Kidney (tissue), 14 donors: ENCODE measurements around the gene SLC46A2. TPM values are rescaled to one million over a fixed set of nuclear protein-coding genes. Genes with fewer than 3 reads are reported as not detected.

Source experiments
- DNase-seq, 5 donors: peaks; one replicate each; pipeline ENCODE4 v3.0.0-alpha.2; 2013 to 2020
- FAIRE-seq: peaks from 2 replicates; lab custom pipeline; 2012; peaks lifted over from hg19 to GRCh38; lab: Jason Lieb, UNC
- H3K27ac ChIP-seq, 2 donors: one replicate each; pipeline ENCODE4 v1.7.0; 2013; ENCODE audit warnings: low read depth in 2 of 2, low read length in 2 of 2, inconsistent platforms in 1 of 2
- H3K27me3 ChIP-seq: one replicate; pipeline ENCODE4 v1.7.1; 2013; ENCODE audit warnings: low read length, inconsistent platforms; ENCODE audit not compliant: control insufficient read depth, insufficient read depth
- H3K36me3 ChIP-seq, 3 donors: one replicate each; pipeline versions ENCODE4 v1.7.0 to v1.7.1; 2013; ENCODE audit warnings: low read length in 3 of 3, control low read depth in 1 of 3, inconsistent platforms in 1 of 3; ENCODE audit not compliant: insufficient read depth in 3 of 3, control insufficient read depth in 2 of 3
- H3K4me1 ChIP-seq, 3 donors: one replicate each; pipeline versions ENCODE4 v1.7.0 to v1.7.1; 2013; ENCODE audit warnings: low read length in 3 of 3, inconsistent platforms in 1 of 3, low read depth in 1 of 3; ENCODE audit not compliant: control insufficient read depth in 2 of 3, insufficient read depth in 2 of 3
- H3K4me3 ChIP-seq, 3 donors: one replicate each; pipeline versions ENCODE4 v1.7.0 to v1.8.1; 2013; ENCODE audit warnings: low read length in 3 of 3, control low read depth in 1 of 3, inconsistent platforms in 1 of 3
- H3K9ac ChIP-seq, 3 donors: one replicate each; pipeline versions ENCODE4 v1.7.0 to v1.7.1; 2013; ENCODE audit warnings: low read length in 3 of 3, control low read depth in 1 of 3, inconsistent platforms in 1 of 3
- H3K9me3 ChIP-seq, 3 donors: one replicate each; pipeline versions ENCODE4 v1.7.0 to v1.7.1; 2013; ENCODE audit warnings: low read length in 3 of 3, control low read depth in 1 of 3, inconsistent platforms in 1 of 3; ENCODE audit not compliant: control insufficient read depth in 2 of 3, insufficient read depth in 1 of 3
- intact Hi-C: fragments of 100-400 bp; cut with DNase I; formaldehyde crosslinking; loops from one replicate; pipeline ENCODE4 v1.11.1; 2022
- polyA plus RNA-seq: library from polyadenylated mRNA; stranded (reverse); fragments of 350-450 nt; fragmentation: Illumina TruSeq; extraction: RNeasy Lipid Tissue Mini Kit (QIAGEN cat#74804); gene quantifications from one replicate; pipeline ENCODE4 v1.2.3, GENCODE V29; 2014; ENCODE audit warnings: low read depth, low replicate concordance; ENCODE audit not compliant: insufficient read depth
- total RNA-seq: library from RNA; stranded (reverse); fragmentation: NEBNext Ultra II Directional; extraction: Animal tissue kit (Norgen Biotek cat#: 25700); gene quantifications from one replicate; pipeline ENCODE4 v1.2.1, GENCODE V29; 2021
- TF ChIP-seq, protein P1 (sequence below): IDR thresholded peaks from 3 replicates; pipeline ENCODE4 v1.5.1; 2012; ENCODE audit warnings: mild to moderate bottlenecking, moderate library complexity, borderline replicate concordance; ENCODE audit not compliant: insufficient read depth; ENCODE audit errors: extremely low read depth
- donor health status: control.
- donor health status: control.
- donor health status: control.
- donor health status: control.
- donor health status: control.
- donor health status: DM: yes; HTN: yes; CAD: no.
- donor health status: Normal renal cell carcinoma (clear cell type).

The SLC46A2 gene
- total and polyA plus RNA-seq, 2 donors from 2014 or later: 0.66 TPM; not detected in 1

DNA sequence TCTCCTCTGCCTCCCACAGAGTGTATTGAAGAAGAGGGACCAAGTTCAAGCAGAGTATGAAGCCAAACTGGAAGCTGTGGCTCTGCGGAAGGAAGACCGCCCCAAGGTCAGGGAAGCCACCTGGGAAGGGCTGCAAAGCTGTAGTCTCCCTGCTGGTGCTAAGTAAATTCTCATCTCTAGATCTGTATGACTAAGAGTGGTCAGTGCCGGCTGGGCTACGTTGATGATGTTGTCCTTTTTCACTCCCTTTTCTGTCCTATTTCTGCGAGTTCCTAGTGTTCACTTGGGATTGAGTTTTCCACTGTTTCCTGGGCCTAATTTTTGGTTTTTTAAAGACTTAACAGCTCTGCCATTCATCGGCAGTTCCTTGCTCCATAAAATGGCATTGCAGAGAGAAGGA is 39.8 kb downstream of the SLC46A2 start:
- no peak for FAIRE-seq

DNA sequence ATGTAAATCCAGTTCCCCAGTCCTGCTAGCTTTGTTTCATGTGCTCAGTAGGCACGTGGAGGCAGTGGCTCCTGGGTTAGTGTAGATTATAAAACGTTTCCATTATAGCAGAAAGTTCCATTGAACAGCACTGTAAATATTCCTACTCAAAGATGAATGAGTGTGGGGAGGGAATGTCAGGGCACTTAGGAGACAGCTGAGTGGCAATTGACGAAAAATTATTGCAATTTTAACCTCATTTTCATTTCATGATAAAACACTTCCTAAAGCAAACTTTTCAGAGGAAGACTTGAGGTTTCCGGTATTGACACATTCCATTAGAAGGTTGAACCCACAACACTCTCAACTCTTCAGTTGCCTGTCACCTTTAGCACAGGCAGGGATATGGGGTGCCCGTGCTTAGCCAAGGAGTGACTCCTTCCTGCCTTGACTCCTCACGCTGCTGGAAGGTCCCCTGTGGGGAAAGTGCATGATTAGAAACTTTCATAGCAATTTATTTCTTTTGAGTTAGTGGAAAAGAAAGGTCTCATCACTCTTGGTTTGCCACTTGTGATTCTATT is 41.2 kb downstream of the SLC46A2 start:
- no peak for DNase-seq
- no peak overlapping the region for H3K9ac ChIP-seq
- no peaks in the 10 kb centered on the region for H3K27me3 ChIP-seq
- no peak overlapping the region for H3K27ac ChIP-seq
- H3K36me3 ChIP-seq: peaks cover 0 to 27% (median 18%) of the 10 kb centered on the region in 3 donors
- no peak for FAIRE-seq
- no peaks in the 10 kb centered on the region for H3K9me3 ChIP-seq
- TF ChIP-seq, protein P1, sequence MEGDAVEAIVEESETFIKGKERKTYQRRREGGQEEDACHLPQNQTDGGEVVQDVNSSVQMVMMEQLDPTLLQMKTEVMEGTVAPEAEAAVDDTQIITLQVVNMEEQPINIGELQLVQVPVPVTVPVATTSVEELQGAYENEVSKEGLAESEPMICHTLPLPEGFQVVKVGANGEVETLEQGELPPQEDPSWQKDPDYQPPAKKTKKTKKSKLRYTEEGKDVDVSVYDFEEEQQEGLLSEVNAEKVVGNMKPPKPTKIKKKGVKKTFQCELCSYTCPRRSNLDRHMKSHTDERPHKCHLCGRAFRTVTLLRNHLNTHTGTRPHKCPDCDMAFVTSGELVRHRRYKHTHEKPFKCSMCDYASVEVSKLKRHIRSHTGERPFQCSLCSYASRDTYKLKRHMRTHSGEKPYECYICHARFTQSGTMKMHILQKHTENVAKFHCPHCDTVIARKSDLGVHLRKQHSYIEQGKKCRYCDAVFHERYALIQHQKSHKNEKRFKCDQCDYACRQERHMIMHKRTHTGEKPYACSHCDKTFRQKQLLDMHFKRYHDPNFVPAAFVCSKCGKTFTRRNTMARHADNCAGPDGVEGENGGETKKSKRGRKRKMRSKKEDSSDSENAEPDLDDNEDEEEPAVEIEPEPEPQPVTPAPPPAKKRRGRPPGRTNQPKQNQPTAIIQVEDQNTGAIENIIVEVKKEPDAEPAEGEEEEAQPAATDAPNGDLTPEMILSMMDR: no peak
- intact Hi-C loops: no loop called here
- H3K4me1 ChIP-seq: no peaks in the 10 kb centered on the region
- H3K4me3 ChIP-seq: no peak overlapping the region

More for the DNA sequence above, 39.8 kb downstream of the SLC46A2 start:
- intact Hi-C loops: no loop called here
- Histone ChIP-seq H3K27ac (no peak overlapping the region), H3K9ac (no peak overlapping the region), H3K36me3 (peaks cover 0 to 27% (median 21%) of the 10 kb centered on the region in 3 donors), H3K4me1 (no peaks in the 10 kb centered on the region), H3K27me3 (no peaks in the 10 kb centered on the region), H3K4me3 (no peak overlapping the region), H3K9me3 (no peaks in the 10 kb centered on the region)
- TF ChIP-seq, protein P1: no peak
- no peak for DNase-seq

DNA sequence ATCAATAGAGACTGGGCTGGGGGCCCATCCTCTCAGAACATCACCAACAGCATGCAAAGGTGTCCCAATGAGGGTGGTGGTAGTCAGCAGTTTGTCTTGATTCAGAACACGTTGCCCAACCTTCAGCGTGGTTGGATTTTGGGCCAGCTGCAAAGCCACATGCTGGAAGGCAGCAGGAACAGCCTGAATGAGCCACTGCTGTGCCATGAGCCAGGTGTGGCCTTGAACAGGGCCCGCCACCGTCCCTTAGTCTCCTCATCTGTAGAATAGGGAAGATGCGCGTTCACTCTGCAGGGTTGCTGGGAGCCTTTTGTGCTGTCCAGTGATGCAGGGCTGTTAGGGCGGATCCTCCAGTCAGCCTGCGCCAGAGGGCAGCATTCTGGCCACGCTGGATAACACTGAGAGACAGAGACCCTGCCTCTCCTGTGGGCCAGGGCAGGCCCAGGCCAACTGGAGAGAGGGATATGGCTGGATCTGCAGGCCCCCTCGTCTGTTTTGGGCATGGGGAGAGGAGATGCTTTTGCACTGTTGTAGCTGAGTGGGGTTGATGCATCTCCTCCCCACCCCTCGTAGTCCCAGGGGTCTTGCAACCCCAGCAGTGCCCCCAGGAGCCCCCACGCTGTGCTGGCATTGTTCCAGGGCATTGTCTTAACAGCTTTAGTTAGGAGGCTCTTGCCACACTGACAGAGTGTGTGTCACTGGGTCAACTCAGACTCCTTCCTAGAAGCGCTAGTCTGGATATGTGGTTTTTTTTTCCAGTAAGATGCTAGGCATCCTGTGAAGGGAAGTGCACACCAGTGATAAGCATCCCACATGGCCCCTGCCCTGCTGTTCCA is 42.1 kb downstream of the SLC46A2 start:
- Histone ChIP-seq H3K27ac (no peak overlapping the region), H3K4me1 (no peaks in the 10 kb centered on the region), H3K4me3 (no peak overlapping the region), H3K9ac (no peak overlapping the region), H3K27me3 (no peaks in the 10 kb centered on the region), H3K36me3 (peaks cover 0 to 19% (median 10%) of the 10 kb centered on the region in 3 donors), H3K9me3 (no peaks in the 10 kb centered on the region)
- TF ChIP-seq, protein P1: no peak
- intact Hi-C loops: no loop called here
- no peak for DNase-seq
- no peak for FAIRE-seq
